ENCODE results near the gene GSTA3.

GSTA3 gene

GRCh38 chr6:52877168-52877567, 32.3 kb downstream of the GSTA3 start:
- no peak for TF ChIP-seq CTCF (IDR thresholded peaks at IDR 0.05)

DNA sequence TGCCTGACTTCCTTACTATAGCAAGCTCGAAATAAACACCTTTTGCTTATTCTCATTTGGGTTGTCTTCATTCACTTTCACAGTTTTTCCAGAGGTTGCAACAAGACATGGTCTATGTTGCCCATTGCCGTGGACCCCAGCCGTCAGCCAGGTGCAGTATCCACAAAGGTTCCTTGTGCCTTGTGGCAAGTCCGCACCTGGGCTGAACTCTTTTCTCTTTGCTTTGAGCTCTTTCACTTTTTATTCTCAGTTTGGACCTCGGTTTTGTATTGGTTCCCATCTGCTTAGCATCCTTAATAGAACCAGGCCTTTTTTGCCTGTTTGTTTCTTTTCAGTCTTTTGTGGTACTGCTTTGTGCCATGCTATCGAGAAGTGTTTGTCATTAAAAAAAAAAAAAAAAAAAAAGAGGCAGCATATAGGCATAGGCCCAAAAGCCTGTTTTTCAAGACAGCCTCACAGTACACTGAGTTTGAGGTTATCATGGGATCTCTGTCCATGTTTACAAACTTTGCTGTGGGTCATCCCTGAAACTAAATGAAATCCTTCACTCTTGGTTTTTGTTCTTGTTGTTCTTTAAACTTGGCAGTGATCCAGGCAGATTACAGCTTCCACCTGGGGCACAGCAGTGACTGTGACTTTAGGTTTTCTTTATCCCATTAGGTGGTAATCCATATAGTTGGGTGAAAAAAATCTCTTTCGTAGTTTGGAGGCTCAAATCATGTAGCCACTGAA, 33.3 kb downstream of the GSTA3 start:
- no peak for TF ChIP-seq CTCF (IDR thresholded peaks at IDR 0.05)

DNA sequence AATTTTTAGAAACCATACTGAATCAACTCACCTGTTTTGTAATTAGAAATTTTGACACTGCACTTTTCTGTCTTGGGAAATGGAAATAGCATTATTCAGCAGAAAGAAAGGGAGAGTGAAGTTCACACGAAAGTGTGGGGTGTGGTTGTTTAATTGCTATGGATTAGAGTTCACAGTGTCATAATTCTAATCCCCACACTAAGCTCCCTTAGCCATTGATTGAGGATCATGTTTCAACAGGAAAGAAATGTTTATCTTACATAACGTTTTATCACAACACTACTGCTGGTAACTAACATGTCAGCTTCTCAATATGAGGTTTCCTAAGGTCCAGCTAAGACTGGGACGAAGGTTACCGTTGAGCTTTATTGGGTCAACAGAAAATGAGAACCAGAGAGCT, 37.5 kb downstream of the GSTA3 start:
- TF ChIP-seq CTCF (IDR thresholded peaks at IDR 0.05) = no peak

GRCh38 chr6:52871621-52872020, 37.9 kb downstream of the GSTA3 start:
- TF ChIP-seq CTCF (IDR thresholded peaks at IDR 0.05) = no peak

DNA sequence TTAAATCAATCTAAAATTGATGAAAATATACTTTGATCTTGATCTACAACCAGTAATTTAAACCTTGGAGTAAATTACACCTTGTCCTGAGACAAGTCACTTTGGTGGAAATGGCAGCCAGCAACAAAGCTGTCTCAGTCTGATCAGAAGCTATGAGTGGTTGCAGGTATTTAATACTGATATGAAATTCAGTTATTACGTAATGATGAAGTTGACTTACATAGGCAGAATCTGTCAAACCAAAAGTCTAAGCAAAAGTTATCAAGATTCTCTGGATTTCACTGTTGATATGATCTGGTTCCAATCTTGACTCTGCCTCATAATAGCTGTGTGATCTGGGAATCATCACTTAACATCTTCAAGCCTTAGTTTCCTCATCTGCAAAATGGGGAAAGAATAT, 41.3 kb downstream of the GSTA3 start:
- TF ChIP-seq CTCF (IDR thresholded peaks at IDR 0.05) = no peak

DNA sequence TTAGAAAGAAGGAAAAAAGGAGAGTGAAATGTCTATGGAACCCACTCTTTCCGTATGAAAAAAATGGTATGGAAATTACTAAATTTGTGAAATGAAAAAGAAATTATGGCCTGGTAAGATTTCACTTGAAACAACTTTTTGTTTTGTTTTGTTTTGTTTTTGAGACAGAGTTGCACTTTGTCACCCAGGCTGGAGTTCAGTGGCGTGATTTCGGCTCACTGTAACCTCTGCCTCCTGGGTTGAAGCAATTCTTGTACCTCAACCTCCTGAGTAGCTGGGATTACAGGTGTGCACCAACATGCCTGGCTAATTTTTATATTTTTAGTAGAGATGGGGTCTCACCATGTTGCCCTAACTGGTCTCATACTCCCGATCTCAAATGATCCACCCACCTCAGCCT, 51.1 kb downstream of the GSTA3 start:
- no peak for TF ChIP-seq CTCF (IDR thresholded peaks at IDR 0.05)

GRCh38 chr6:52849137-52849536, 60.4 kb downstream of the GSTA3 start:
- no peak for TF ChIP-seq CTCF (IDR thresholded peaks at IDR 0.05)
